Pericardium fibroblast (primary cell): ENCODE data around the gene ADAMTS7. TPM values are rescaled to one million over a fixed set of nuclear protein-coding genes. Genes with fewer than 3 reads are reported as not detected.

Experiments
- total RNA-seq: library from RNA; depleted of rRNA; stranded (reverse); fragments of >200 nt; gene quantifications from 2 replicates; pipeline ENCODE4 v1.2.3, GENCODE V29; 2015

Gene ADAMTS7
- 28.6 and 30.8 TPM in 2 replicates for total RNA-seq

GRCh38 chr15:78811124-78811824 is at the start of gene ADAMTS7:
TSS of gene ADAMTS7 (minus strand) at chr15:78811464. CDS start at chr15:78811220, 244 bp downstream.

Other genes with a start within 250 kb of the ADAMTS7 start
- 0.26 and 0.35 TPM in 2 replicates for gene CHRNA5, start 245.9 kb downstream of the ADAMTS7 start, total RNA-seq
- gene CHRNA3, start 190.5 kb downstream of the ADAMTS7 start, total RNA-seq, result not detected in 2 replicates
- not detected in 2 replicates for gene CHRNB4, start 170.3 kb downstream of the ADAMTS7 start, total RNA-seq
- 263 and 309 TPM in 2 replicates for gene MORF4L1, start 61.4 kb upstream of the ADAMTS7 start, total RNA-seq
- gene CTSH, start 133.6 kb upstream of the ADAMTS7 start, total RNA-seq, result 5.1 and 14.0 TPM in 2 replicates